PC-3 (cell line): ENCODE results near the gene ZC3H15. TPM values are rescaled to one million over a fixed set of nuclear protein-coding genes. Genes with fewer than 3 reads are reported as not detected.

Experiments used
- ATAC-seq: fragments of 200-7000 bp; cut with Tn5 transposase; 2 replicates; pipeline ENCODE4 v1.9.1; 2020; ENCODE audit warnings: mild to moderate bottlenecking, moderate library complexity
- BruUV-seq: library from RNA; stranded (reverse); fragments of 400-500 nt; replicated peaks from 2 replicates; lab custom pipeline; 2021; lab: Mats Ljungman, UMichigan
- CTCF ChIA-PET: fragments of 300-600 bp; sonication (Branson Sonifier 250); formaldehyde crosslinking; loops from one replicate; lab custom pipeline; 2022; ENCODE audit warnings: antibody characterized with exemption; lab: Charles Lee
- POLR2A ChIA-PET: fragments of 300-600 bp; sonication (Branson Sonifier 250); formaldehyde crosslinking; loops from one replicate; lab custom pipeline; 2022; ENCODE audit warnings: antibody characterized with exemption; ENCODE audit not compliant: unreplicated experiment; lab: Charles Lee
- DNase-seq: peaks from one replicate; pipeline ENCODE4 v3.0.0-alpha.2; 2015
- H2AFZ ChIP-seq: fragments of 300-600 bp; sonication (generic); 2 replicates; pipeline ENCODE4 v1.6.0; 2016; ENCODE audit warnings: antibody characterized with exemption, low read length
- H3F3A ChIP-seq: fragments of 300-600 bp; sonication (generic); one replicate; pipeline ENCODE4 v1.6.0; 2017; ENCODE audit warnings: antibody characterized with exemption, low read length, control low read depth, mild to moderate bottlenecking; ENCODE audit not compliant: unreplicated experiment
- H3K27ac ChIP-seq: fragments of 300-600 bp; sonication (generic); 2 replicates; pipeline ENCODE4 v1.5.1; 2016; ENCODE audit warnings: mild to moderate bottlenecking, low read length
- H3K27me3 ChIP-seq: fragments of 300-600 bp; sonication (generic); 2 replicates; pipeline ENCODE4 v1.6.1; 2016; ENCODE audit warnings: low read length, mixed read lengths
- H3K36me3 ChIP-seq: fragments of 300-600 bp; sonication (generic); 2 replicates; pipeline ENCODE4 v1.6.1; 2016; ENCODE audit warnings: low read depth, mixed run types, low read length, mixed read lengths
- H3K4me1 ChIP-seq: fragments of 300-600 bp; sonication (generic); 2 replicates; pipeline ENCODE4 v1.5.1; 2016; ENCODE audit warnings: low read length; ENCODE audit not compliant: insufficient read depth
- H3K4me2 ChIP-seq: fragments of 300-600 bp; sonication (generic); 2 replicates; pipeline ENCODE4 v1.6.0; 2016; ENCODE audit warnings: low read length
- H3K4me3 ChIP-seq: fragments of 300-600 bp; sonication (generic); 2 replicates; pipeline ENCODE4 v1.5.1; 2016; ENCODE audit warnings: mild to moderate bottlenecking, low read length, mixed read lengths
- H3K79me2 ChIP-seq: fragments of 300-600 bp; sonication (generic); 2 replicates; pipeline ENCODE4 v1.6.1; 2017; ENCODE audit warnings: low read length, mixed read lengths
- H3K9ac ChIP-seq: fragments of 300-600 bp; sonication (generic); 2 replicates; pipeline ENCODE4 v1.6.0; 2016; ENCODE audit warnings: mild to moderate bottlenecking, low read length
- H3K9me2 ChIP-seq: fragments of 300-600 bp; sonication (generic); replicated peaks from 2 replicates; pipeline ENCODE4 v1.6.1; 2016; ENCODE audit warnings: mixed run types, low read length, mixed read lengths
- H3K9me3 ChIP-seq: fragments of 300-600 bp; sonication (generic); 2 replicates; pipeline ENCODE4 v1.6.1; 2016; ENCODE audit warnings: low read length, mixed read lengths
- H4K20me1 ChIP-seq: fragments of 300-600 bp; sonication (generic); 2 replicates; pipeline ENCODE4 v1.6.1; 2016; ENCODE audit warnings: low read length, mixed read lengths
- EZH2 ChIP-seq: fragments of 300-600 bp; sonication (generic); IDR thresholded peaks from one replicate; pipeline ENCODE4 v1.6.1; 2017; ENCODE audit warnings: antibody characterized with exemption, mild to moderate bottlenecking, low read length; ENCODE audit not compliant: unreplicated experiment
- EZH2phosphoT487 ChIP-seq: fragments of 300-600 bp; sonication (generic); IDR thresholded peaks from 2 replicates; pipeline ENCODE4 v1.6.1; 2018; ENCODE audit warnings: mild to moderate bottlenecking, antibody characterized with exemption, low read length, borderline replicate concordance
- intact Hi-C: fragments of 100-400 bp; cut with micrococcal nuclease; formaldehyde crosslinking; loops from 2 replicates; pipeline ENCODE4 v1.9.0; 2023
- total RNA-seq: library from RNA; depleted of rRNA; stranded (reverse); fragments of >200 nt; gene quantifications from 2 replicates; pipeline ENCODE4 v1.2.3, GENCODE V29; 2014
- TF ChIP-seq, protein P1 (sequence below): fragments of 300-600 bp; sonication (generic); conservative IDR thresholded peaks from 2 replicates; pipeline ENCODE4 v1.5.1; 2017; ENCODE audit warnings: antibody characterized with exemption, low read depth, mild to moderate bottlenecking, low read length

ZC3H15 gene
- total RNA-seq, 1 experiment from 2014 or later = 58.2 TPM

DNA sequence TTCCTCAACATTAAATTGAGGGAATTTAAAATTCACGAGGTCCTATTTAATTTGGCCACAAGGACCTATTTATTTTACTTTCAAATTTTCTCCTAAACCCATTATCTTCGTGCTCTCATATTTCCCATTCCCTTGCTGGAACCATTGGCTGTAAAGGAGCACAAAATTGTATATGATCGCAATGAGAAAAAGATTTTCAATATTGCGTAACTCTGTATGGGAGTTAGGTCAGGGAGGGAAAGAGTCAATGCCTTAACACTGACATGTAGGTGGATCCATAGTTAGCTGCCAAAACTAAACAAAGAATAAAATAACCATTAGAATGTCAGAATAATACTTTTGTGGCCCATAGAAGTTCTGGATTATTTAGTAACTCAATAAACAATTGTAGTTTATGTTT is 40.6 kb upstream of the ZC3H15 start:
- Histone ChIP-seq H2AFZ (no peak overlapping the region), H3K4me2 (no peak overlapping the region), H3F3A (no peaks in the 10 kb centered on the region), H3K27ac (no peak overlapping the region), H3K79me2 (no peaks in the 10 kb centered on the region), H3K9me3 (no peaks in the 10 kb centered on the region), H3K9me2 (no peaks in the 10 kb centered on the region), H3K27me3 (no peaks in the 10 kb centered on the region), H3K36me3 (no peaks in the 10 kb centered on the region), H3K4me3 (no peak overlapping the region), H3K4me1 (no peaks in the 10 kb centered on the region), H3K9ac (no peak overlapping the region), H4K20me1 (no peaks in the 10 kb centered on the region)
- DNase-seq = no peak
- CTCF ChIA-PET = no interaction called here
- intact Hi-C loops = no loop called here
- TF ChIP-seq EZH2phosphoT487 (no peak), EZH2 (no peak)
- TF ChIP-seq, protein P1, sequence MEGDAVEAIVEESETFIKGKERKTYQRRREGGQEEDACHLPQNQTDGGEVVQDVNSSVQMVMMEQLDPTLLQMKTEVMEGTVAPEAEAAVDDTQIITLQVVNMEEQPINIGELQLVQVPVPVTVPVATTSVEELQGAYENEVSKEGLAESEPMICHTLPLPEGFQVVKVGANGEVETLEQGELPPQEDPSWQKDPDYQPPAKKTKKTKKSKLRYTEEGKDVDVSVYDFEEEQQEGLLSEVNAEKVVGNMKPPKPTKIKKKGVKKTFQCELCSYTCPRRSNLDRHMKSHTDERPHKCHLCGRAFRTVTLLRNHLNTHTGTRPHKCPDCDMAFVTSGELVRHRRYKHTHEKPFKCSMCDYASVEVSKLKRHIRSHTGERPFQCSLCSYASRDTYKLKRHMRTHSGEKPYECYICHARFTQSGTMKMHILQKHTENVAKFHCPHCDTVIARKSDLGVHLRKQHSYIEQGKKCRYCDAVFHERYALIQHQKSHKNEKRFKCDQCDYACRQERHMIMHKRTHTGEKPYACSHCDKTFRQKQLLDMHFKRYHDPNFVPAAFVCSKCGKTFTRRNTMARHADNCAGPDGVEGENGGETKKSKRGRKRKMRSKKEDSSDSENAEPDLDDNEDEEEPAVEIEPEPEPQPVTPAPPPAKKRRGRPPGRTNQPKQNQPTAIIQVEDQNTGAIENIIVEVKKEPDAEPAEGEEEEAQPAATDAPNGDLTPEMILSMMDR = no peak
- no peak for ATAC-seq
- no TSS peak for BruUV-seq
- POLR2A ChIA-PET = no interaction called here

DNA sequence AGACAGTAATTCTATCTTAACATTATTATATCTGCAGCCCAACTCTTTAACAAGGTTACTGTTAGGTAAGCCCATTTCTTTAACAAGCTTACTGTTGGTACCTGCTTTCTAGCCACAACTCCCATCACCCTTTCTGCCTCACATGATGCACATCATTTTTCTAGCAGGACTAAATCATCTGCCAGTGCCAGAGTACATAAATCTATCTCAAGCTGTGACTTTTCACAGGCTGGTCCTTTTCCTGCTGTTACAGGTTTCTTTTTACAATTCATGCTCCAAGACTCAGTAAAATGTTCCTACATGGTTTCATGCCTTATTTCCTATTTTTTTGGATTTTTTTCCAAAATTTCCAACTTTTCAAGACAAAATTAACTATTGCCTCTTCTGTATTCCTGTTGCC is 30.4 kb upstream of the ZC3H15 start:
- intact Hi-C loops = loop anchor here (5.0 to 10.0 kb wide), 2 partner anchors 1171 to 1248 kb away; no protein-coding TSS in a partner anchor
- H4K20me1 ChIP-seq = no peaks in the 10 kb centered on the region
- no peaks in the 10 kb centered on the region for H3K9me2 ChIP-seq
- TF ChIP-seq, protein P1 = no peak
- TF ChIP-seq EZH2phosphoT487 (no peak), EZH2 (no peak)
- no peak overlapping the region for H3K4me3 ChIP-seq
- H3K4me2 ChIP-seq = no peak overlapping the region
- DNase-seq = no peak
- no peaks in the 10 kb centered on the region for H3F3A ChIP-seq
- CTCF ChIA-PET = no interaction called here
- no peaks in the 10 kb centered on the region for H3K9me3 ChIP-seq
- H3K79me2 ChIP-seq = no peaks in the 10 kb centered on the region
- POLR2A ChIA-PET = no interaction called here
- no peaks in the 10 kb centered on the region for H3K36me3 ChIP-seq
- peaks cover 16% of the 10 kb centered on the region for H3K4me1 ChIP-seq
- H3K27ac ChIP-seq = no peak overlapping the region
- ATAC-seq = no peak
- no peak overlapping the region for H2AFZ ChIP-seq
- H3K27me3 ChIP-seq = no peaks in the 10 kb centered on the region
- no peak overlapping the region for H3K9ac ChIP-seq
- BruUV-seq = no TSS peak

DNA sequence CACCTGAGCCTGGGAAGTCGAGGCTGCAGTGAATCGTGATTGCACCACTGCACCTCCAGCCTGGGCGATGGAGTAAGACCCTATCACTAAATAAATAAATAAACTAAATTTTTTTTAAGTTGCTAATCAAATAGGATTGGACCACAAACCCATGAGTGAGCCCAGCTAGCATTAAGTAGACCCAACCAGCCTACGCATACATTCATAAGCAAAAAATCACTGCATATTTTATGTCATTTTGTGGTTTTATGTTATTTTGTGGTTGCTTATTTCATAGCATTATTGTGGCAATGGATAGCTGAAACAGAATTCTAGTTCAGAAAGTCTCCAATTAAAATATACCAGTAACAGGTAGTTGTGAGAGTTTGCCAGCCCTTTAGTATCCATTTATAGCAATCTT is 29.1 kb upstream of the ZC3H15 start:
- ChIA-PET CTCF (no interaction called here), POLR2A (no interaction called here)
- Histone ChIP-seq H3K4me1 (peaks cover 16% of the 10 kb centered on the region), H4K20me1 (no peaks in the 10 kb centered on the region), H3K27me3 (no peaks in the 10 kb centered on the region), H3K9ac (no peak overlapping the region), H3K4me2 (no peak overlapping the region), H3K4me3 (no peak overlapping the region), H3K9me2 (no peaks in the 10 kb centered on the region), H3K36me3 (no peaks in the 10 kb centered on the region), H2AFZ (no peak overlapping the region), H3K27ac (no peak overlapping the region), H3K79me2 (no peaks in the 10 kb centered on the region), H3F3A (no peaks in the 10 kb centered on the region), H3K9me3 (no peaks in the 10 kb centered on the region)
- intact Hi-C loops = loop anchor here (5.0 to 10.0 kb wide), 2 partner anchors 1172 to 1250 kb away; no protein-coding TSS in a partner anchor
- peak; percentile 79 for DNase-seq
- ATAC-seq = peak; percentile 48
- no peak for TF ChIP-seq EZH2
- TF ChIP-seq EZH2phosphoT487 = no peak
- TF ChIP-seq, protein P1 = no peak
- BruUV-seq = no TSS peak
